SIG-M5 treated with dmso at 0.1 percent for 504 hours (cell line): ENCODE measurements around the gene WASHC2A.
"Not testable (repeated sequence)": the region's sequence is repeated elsewhere in the genome, so short reads cannot be mapped to it uniquely, and the experiment has no call there.

Experiments
- DNase-seq: peaks from one replicate; lab custom pipeline; 2025; ENCODE audit not compliant: unreplicated experiment; lab: John Stamatoyannopoulos, UW

Gene WASHC2A, protein sequence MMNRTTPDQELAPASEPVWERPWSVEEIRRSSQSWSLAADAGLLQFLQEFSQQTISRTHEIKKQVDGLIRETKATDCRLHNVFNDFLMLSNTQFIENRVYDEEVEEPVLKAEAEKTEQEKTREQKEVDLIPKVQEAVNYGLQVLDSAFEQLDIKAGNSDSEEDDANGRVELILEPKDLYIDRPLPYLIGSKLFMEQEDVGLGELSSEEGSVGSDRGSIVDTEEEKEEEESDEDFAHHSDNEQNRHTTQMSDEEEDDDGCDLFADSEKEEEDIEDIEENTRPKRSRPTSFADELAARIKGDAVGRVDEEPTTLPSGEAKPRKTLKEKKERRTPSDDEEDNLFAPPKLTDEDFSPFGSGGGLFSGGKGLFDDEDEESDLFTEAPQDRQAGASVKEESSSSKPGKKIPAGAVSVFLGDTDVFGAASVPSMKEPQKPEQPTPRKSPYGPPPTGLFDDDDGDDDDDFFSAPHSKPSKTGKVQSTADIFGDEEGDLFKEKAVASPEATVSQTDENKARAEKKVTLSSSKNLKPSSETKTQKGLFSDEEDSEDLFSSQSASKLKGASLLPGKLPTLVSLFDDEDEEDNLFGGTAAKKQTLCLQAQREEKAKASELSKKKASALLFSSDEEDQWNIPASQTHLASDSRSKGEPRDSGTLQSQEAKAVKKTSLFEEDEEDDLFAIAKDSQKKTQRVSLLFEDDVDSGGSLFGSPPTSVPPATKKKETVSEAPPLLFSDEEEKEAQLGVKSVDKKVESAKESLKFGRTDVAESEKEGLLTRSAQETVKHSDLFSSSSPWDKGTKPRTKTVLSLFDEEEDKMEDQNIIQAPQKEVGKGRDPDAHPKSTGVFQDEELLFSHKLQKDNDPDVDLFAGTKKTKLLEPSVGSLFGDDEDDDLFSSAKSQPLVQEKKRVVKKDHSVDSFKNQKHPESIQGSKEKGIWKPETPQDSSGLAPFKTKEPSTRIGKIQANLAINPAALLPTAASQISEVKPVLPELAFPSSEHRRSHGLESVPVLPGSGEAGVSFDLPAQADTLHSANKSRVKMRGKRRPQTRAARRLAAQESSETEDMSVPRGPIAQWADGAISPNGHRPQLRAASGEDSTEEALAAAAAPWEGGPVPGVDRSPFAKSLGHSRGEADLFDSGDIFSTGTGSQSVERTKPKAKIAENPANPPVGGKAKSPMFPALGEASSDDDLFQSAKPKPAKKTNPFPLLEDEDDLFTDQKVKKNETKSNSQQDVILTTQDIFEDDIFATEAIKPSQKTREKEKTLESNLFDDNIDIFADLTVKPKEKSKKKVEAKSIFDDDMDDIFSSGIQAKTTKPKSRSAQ (N-terminal part only)

DNA sequence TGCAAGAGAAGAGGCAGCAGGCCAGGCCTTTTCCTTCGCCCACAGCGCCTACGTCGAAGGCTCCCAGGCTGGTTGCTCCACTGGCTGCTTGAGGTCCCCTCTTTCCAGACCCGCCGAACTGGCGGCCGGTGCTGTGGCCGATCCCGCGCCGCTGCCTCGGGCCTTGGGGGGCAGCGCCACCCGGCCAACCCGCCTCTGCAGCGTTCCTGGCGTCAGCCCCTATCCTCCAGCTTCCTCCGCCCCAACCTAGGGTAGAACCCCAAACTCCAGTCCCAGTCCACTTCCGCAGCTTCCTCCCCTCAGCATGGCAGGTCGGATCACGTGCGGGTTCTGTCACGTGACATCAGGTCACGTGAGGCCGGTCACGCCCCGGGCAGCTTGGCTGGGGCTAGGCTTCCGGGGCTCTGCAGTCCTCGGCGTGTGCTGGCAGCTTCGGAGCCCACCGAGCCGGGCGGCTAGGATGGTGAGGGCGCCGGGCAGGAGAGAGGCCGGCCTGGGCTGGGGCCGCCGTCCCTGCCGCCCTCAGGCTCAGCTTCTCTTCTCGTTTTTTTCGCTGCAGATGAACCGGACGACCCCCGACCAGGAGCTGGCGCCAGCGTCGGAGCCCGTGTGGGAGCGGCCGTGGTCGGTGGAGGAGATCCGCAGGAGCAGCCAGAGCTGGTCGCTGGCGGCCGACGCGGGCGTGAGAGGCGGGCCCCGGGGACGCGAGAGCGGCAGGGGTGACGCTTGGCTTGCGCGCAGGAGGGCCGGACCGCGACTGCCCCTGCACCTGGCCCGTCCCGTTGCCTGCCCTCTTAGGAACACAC, at the start of gene WASHC2A:
WASHC2A (plus strand) TSS at position 409 of the 806 bp plus-strand sequence; CDS start at position 461, 52 bp downstream.
- peak; percentile 1 for DNase-seq

- not testable (repeated sequence) for DNase-seq
Measured at GRCh38 chr10:50019279-50019678, 48.5 kb upstream of the WASHC2A start.

DNA sequence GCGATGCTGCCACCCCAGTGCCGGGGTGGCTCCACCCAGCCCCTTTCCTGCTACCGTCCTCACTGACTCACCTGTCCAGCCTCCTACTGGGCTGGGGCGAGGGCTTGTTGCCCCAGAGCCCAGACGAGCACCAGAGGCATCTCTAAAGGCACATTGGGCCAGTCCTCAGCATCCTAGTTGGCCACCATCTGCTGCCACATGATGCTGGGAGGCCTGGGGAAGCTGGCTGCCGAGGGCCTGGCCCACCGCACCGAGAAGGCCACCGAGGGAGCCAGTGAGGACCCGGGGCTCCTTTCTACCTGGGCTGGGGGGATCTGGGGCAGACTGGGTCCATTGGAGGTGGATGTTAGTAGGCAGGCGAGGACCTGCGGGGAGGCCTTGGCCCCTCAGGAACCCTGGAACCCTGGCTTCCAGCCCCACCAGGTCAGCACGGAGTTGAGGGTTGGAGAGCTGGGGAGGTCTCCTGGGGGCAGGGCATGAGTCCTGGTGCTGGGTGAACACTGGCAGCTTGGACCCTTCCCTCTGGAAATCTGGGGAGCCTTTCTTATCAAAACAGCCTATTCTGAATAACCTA, 47.2 kb upstream of the WASHC2A start:
- not testable (repeated sequence) for DNase-seq

- DNase-seq = no peak
Measured at GRCh38 chr10:50021646-50022045, 46.1 kb upstream of the WASHC2A start.

GRCh38 chr10:50024716-50025383, 42.9 kb upstream of the WASHC2A start:
- not testable (repeated sequence) for DNase-seq

DNA sequence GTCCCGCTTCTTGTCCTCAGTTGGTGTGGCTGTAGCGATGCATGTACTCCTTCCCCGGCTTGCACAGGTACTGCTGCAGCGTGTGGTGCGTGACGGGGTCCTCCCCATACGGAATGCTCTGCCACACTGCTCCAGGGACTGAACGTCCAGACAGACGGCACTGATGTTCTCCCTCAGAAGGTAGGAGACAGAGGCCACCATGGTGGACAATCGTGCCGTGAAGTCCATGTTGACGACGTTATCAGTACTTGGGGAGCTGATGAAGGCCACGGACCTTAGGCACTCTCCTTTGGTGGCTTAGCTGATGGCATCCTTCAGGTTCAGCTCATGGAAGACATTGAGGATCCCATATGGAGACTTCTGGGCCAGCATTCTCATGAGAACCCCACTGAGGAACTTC, 42.1 kb upstream of the WASHC2A start:
- no peak for DNase-seq

DNA sequence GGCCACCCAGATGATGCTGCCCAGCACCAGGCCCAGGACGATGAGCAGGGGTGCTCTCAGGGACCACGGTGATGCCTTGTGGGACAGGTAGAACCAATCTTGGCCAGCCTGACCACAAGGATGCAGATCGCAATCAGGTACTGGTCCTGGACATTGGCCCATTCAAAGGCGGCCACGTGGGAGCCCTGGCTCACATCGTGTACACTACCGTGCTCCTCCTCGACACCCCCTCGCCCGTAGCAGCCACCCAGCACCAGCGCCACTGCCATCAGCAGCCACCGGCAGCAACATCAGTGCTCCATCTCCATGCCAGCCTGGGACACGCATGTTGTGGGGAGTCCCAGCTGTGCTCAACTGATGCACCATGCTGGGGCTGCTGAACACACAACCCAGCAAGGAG, 40.6 kb upstream of the WASHC2A start:
- DNase-seq = no peak

- DNase-seq = no peak
Measured at GRCh38 chr10:50033481-50033880, 34.3 kb upstream of the WASHC2A start.

DNA sequence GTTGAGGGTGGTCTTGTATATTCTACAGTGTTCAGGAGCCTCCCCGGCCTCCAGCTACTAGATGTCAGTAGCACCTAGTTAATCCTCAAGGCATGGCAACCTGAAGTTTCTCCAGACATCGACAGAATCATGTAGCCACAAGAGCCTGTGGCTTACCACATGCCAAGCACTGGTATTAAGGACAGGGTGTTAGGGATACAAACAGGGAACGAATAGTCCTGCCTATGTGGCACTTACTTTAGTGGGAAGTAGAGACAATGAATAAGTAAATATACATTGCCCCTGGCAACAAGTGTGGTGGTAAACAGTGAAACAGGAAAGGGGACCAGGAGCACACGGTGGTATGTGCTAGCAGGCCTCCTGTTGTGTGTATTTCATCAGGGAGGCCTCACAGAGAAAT, 32.4 kb upstream of the WASHC2A start:
- DNase-seq = not testable (repeated sequence)

GRCh38 chr10:50044941-50045664, 22.7 kb upstream of the WASHC2A start:
- DNase-seq = no peak

- DNase-seq = not testable (repeated sequence)
Measured at GRCh38 chr10:50046457-50046856, 21.3 kb upstream of the WASHC2A start.

GRCh38 chr10:50047594-50047993, 20.2 kb upstream of the WASHC2A start:
- DNase-seq = not testable (repeated sequence)

DNA sequence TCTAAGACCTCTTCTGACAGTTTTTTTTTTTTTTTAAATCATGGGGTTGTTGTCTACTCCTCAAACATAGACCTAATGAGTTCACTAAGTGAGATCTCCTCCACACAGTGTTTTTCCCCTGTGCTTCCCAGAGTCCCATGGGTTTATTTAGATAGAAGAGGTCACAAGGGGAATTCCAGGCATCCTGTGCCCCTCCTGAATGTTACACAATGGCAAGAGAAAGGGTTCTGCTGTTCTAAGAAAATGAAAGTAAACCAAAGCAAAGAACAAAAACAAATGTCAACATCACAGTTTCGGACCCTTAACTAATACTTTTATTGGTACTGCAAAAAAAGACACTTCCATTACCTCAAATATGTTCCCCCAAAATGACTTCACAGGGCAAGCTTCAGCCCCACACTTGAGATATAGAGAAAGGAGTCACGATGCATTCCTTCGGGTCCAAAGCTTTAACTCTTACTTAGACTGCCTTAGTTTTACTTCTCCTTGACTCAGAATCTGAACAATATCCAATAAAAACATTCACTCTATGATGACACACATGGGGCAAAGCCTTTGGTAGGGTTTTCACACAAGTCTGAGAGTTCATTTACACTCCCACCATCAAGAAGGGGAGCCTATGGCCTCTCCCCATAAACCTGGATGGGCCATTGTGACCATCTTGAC, 15.6 kb upstream of the WASHC2A start:
- DNase-seq = not testable (repeated sequence)

DNA sequence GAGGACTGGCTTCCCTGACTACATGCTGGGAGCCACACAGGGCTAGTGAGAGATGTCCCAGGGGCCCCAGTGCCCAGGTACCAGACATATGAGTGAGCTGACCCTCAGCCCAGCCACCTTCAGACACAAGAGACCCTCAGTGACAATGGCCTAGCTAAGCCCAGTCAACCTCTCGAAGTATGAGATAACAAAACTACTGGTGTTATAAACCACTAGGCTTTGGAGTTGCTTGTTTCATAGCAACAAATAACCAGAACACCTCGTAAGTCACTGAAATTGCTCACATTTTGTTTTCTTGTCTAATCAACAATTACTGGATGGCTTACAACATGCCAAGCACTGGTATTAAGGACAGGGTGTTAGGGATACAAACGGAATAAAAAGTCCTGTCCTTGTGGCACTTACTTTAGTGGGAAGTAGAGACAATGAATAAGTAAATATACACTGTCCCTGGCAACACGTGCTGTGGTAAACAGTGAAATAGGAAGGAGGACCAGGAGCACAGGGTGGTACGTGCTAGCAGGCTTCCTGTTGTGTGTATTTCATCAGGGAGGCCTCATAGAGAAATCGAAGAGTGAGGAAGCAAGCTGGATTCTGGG, 14.9 kb upstream of the WASHC2A start:
- DNase-seq = not testable (repeated sequence)

DNA sequence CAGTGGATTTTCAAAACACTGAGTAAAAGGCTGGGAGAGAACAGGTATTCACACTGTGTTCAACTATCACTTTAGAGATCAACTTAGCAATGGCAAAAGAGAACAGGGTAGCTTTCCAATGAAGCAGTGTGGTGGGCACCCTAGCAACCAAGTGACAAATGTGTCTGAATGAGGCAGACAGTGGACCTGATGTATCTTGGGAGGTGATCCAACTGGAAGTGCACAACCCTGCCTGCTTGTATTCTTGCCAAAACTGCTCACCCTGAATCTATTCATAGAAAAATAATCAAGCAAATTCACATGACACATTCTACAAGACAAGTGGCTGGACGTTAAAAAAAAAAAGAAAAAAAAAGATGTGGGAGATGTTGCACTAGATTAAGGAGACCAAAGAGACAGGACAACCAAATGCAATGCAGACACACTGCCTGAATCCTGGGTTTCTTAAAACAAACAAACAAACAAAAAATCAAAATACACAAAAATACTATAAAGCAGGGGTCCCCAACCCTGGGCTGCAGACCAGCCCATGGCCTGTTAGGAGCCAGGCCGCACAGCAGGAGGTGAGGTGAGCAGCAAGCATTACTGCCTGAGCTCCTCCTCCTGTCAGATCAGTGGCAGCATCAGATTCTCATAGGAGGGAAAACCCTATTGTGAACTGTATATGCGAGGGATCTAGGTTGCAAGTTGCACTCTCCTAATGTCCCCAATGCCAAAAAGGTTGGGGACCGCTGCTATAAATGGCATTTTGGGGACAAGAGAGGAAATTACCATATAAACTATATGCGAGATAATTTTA, 12.1 kb upstream of the WASHC2A start:
- not testable (repeated sequence) for DNase-seq

DNA sequence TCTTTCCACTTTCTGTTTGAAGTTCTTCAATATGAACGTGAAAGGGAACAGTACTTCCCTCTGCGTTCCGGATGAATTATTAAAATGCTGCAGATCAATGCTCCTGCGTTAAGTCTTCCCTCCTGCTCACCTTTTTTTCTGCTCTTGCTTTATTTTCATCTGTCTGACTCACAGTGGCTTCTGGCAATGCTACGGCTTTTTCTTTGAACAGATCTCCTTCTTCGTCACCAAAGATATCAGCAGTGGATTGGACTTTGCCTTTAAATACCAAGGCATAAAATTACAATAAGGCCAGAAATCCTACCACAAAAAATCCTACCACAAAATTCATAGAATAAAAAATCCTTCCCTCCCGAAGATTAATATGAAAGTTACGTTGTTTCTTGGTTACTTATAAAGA, 11.1 kb upstream of the WASHC2A start:
- not testable (repeated sequence) for DNase-seq

DNA sequence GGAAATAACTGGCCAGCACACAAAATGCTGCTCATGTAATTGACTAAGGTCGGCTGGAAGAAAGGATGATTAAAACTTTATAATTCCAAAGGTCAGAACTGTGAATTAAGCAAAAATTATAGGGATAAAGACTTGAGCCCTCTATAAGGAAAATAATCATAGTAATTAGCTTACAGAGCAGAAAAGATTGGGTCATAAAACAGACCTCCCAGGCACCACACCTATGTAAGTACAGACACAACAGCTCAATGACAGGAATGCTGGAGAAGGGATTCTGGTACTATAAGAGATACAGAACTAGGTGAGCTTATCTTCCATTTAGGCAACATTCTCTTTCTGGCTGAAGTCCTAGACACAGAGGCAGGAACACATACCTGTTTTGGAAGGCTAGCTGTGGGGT, 9.0 kb upstream of the WASHC2A start:
- not testable (repeated sequence) for DNase-seq
